A673 (cell line): Measurements from ENCODE around the gene GLTP. TPM values are rescaled to one million over a fixed set of nuclear protein-coding genes. Genes with fewer than 3 reads are reported as not detected.

Experiments
- BruUV-seq: library from RNA; stranded (reverse); fragments of 400-500 nt; replicated peaks from 2 replicates; lab custom pipeline; 2021; lab: Mats Ljungman, UMichigan
- CTCF ChIA-PET: fragments of 300-600 bp; sonication (Branson Sonifier 250); formaldehyde crosslinking; loops from one replicate; lab custom pipeline; 2022; ENCODE audit warnings: antibody characterized with exemption; lab: Charles Lee
- POLR2A ChIA-PET: fragments of 300-600 bp; sonication (Branson Sonifier 250); formaldehyde crosslinking; loops from one replicate; lab custom pipeline; 2022; ENCODE audit warnings: antibody characterized with exemption; ENCODE audit not compliant: low non-redundant PET; lab: Charles Lee
- DNase-seq: peaks from one replicate; pipeline ENCODE4 v3.0.0-alpha.2; 2015; ENCODE audit warnings: low spot score
- H3K27ac ChIP-seq: fragments of 200-600 bp; sonication (generic); 2 replicates; pipeline ENCODE4 v1.5.1; 2016; ENCODE audit warnings: mixed run types, low read depth, mild to moderate bottlenecking, mixed read lengths, antibody characterized with exemption, low read length; ENCODE audit not compliant: poor library complexity, severe bottlenecking
- H3K27me3 ChIP-seq: fragments of 200-600 bp; sonication (generic); replicated peaks from 2 replicates; pipeline ENCODE4 v1.6.1; 2017; ENCODE audit warnings: mixed run types, low read depth, mild to moderate bottlenecking, mixed read lengths, antibody characterized with exemption, low read length; ENCODE audit not compliant: insufficient read depth, poor library complexity
- H3K36me3 ChIP-seq: fragments of 200-600 bp; sonication (generic); 2 replicates; pipeline ENCODE4 v1.6.1; 2016; ENCODE audit warnings: mixed run types, mild to moderate bottlenecking, mixed read lengths, antibody characterized with exemption, low read length; ENCODE audit not compliant: insufficient read depth, poor library complexity, severe bottlenecking
- H3K4me1 ChIP-seq: fragments of 200-600 bp; sonication (generic); 2 replicates; pipeline ENCODE4 v1.6.1; 2017; ENCODE audit warnings: mixed run types, mild to moderate bottlenecking, mixed read lengths, antibody characterized with exemption, low read length; ENCODE audit not compliant: insufficient read depth, poor library complexity, severe bottlenecking
- H3K4me3 ChIP-seq: fragments of 200-600 bp; sonication (generic); 2 replicates; pipeline ENCODE4 v1.5.1; 2016; ENCODE audit warnings: low read depth, mixed run types, mild to moderate bottlenecking, mixed read lengths, low read length; ENCODE audit not compliant: poor library complexity, severe bottlenecking
- H3K9me3 ChIP-seq: fragments of 200-600 bp; sonication (generic); 2 replicates; pipeline ENCODE4 v1.6.1; 2016; ENCODE audit warnings: mixed run types, low read depth, mild to moderate bottlenecking, mixed read lengths, antibody characterized with exemption, low read length; ENCODE audit not compliant: poor library complexity, severe bottlenecking
- EZH2 ChIP-seq: fragments of 200-600 bp; sonication (generic); IDR thresholded peaks from 2 replicates; pipeline ENCODE4 v1.6.1; 2017; ENCODE audit warnings: borderline replicate concordance, low read depth, mild to moderate bottlenecking, mixed read lengths, antibody characterized with exemption, low read length; ENCODE audit not compliant: poor library complexity, severe bottlenecking
- intact Hi-C: fragments of 100-400 bp; cut with micrococcal nuclease; formaldehyde crosslinking; loops from one replicate; pipeline ENCODE4 v1.10.0; 2022; ENCODE audit not compliant: unreplicated experiment
- total RNA-seq: library from RNA; stranded (reverse); gene quantifications from 2 replicates; pipeline ENCODE4 v1.2.3, GENCODE V29; 2021
- TF ChIP-seq, protein P1 (sequence below): fragments of 300-800, 200-600 bp; sonication (generic); conservative IDR thresholded peaks from 2 replicates; pipeline ENCODE4 v1.5.1; 2017; ENCODE audit warnings: low read depth, mild to moderate bottlenecking, antibody characterized with exemption, low read length, moderate library complexity, mixed read lengths

Gene GLTP
- total RNA-seq, 1 experiment from 2014 or later: 20.2 TPM

DNA sequence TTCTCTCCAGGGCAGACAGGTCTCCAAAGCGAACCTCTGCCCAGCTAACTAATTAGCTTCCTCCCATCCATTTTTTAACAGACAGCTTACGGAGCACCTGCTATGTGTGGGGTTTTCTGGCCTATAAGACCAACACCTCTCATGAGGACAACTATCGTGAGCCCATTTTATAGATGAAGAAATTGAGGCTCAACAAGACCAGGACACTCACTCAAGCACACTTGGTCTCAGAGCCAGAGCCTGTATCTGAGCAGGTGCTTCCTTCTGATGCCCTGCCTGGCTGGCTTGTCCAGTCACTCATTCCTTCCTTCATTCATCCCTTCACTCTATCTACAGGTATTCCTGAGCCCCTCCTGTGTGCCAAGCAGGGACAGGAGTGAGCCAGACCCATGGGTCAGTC lies 53.3 kb downstream of the GLTP start:
- BruUV-seq: no TSS peak

DNA sequence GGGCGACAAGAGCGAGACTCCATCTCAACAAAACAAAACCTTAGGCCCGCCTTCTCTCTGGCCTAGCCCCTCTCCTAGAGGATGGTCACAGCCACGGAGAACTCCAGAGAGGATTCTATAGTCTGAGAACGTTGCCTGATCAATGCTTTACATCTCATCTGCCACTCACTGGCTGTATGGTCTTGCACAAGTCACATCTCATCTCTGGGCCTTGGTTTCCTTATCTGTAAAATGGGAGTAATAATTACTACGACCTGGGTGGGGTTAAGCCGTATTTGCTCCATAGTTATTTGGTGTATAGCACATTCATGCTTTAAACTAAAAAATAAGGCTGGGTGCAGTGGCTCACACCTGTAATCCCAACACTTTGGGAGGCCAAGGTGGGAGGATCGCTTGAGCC lies 55.6 kb downstream of the GLTP start:
- H3K4me1 ChIP-seq: no peaks in the 10 kb centered on the region
- CTCF ChIA-PET: no interaction called here
- H3K27ac ChIP-seq: no peak overlapping the region
- no peaks in the 10 kb centered on the region for H3K9me3 ChIP-seq
- POLR2A ChIA-PET: no interaction called here
- H3K36me3 ChIP-seq: no peaks in the 10 kb centered on the region
- TF ChIP-seq EZH2: no peak
- TF ChIP-seq, protein P1, sequence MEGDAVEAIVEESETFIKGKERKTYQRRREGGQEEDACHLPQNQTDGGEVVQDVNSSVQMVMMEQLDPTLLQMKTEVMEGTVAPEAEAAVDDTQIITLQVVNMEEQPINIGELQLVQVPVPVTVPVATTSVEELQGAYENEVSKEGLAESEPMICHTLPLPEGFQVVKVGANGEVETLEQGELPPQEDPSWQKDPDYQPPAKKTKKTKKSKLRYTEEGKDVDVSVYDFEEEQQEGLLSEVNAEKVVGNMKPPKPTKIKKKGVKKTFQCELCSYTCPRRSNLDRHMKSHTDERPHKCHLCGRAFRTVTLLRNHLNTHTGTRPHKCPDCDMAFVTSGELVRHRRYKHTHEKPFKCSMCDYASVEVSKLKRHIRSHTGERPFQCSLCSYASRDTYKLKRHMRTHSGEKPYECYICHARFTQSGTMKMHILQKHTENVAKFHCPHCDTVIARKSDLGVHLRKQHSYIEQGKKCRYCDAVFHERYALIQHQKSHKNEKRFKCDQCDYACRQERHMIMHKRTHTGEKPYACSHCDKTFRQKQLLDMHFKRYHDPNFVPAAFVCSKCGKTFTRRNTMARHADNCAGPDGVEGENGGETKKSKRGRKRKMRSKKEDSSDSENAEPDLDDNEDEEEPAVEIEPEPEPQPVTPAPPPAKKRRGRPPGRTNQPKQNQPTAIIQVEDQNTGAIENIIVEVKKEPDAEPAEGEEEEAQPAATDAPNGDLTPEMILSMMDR: no peak
- DNase-seq: no peak
- no peaks in the 10 kb centered on the region for H3K27me3 ChIP-seq
- no TSS peak for BruUV-seq
- intact Hi-C loops: no loop called here
- no peak overlapping the region for H3K4me3 ChIP-seq

More for the DNA sequence above, 53.3 kb downstream of the GLTP start:
- no peaks in the 10 kb centered on the region for H3K27me3 ChIP-seq
- no peak overlapping the region for H3K4me3 ChIP-seq
- H3K9me3 ChIP-seq: no peaks in the 10 kb centered on the region
- H3K27ac ChIP-seq: no peak overlapping the region
- DNase-seq: no peak
- H3K4me1 ChIP-seq: no peaks in the 10 kb centered on the region
- intact Hi-C loops: no loop called here
- H3K36me3 ChIP-seq: no peaks in the 10 kb centered on the region
- ChIA-PET POLR2A (no interaction called here), CTCF (no interaction called here)
- TF ChIP-seq EZH2: no peak
- TF ChIP-seq, protein P1: no peak

DNA sequence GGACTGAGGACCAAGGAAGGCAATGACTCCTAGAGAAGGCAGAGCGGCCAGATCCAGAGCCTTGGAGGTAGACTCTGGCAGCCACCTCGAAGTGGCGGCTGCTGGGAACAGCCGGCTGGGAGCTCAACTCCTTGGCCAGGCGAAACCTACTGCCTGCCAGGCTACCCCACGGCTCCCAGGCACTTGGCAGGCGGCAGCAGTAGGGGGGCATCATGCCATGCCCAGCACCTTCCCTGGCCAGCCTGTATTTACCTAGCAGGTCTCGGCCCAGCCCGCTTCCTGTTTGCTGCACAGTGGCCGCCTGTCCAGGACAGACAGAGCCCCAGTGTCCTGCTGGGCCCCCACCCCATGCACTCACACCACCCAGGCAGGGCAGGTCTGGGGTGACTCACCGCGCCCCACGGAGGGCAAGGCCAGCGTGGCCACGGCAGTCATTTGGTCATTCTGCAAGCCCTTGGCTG lies 57.4 kb downstream of the GLTP start:
- no peak overlapping the region for H3K4me3 ChIP-seq
- H3K27ac ChIP-seq: no peak overlapping the region
- no peaks in the 10 kb centered on the region for H3K27me3 ChIP-seq
- H3K9me3 ChIP-seq: no peaks in the 10 kb centered on the region
- no peak for DNase-seq
- no peaks in the 10 kb centered on the region for H3K4me1 ChIP-seq
- intact Hi-C loops: no loop called here
- H3K36me3 ChIP-seq: no peaks in the 10 kb centered on the region
- CTCF ChIA-PET: no interaction called here
- no TSS peak for BruUV-seq
- TF ChIP-seq, protein P1: no peak
- no peak for TF ChIP-seq EZH2
- POLR2A ChIA-PET: no interaction called here
